Stimulated activated naive CD4-positive, alpha-beta T cell (primary cell): Measurements from ENCODE around the gene RETN.

Source experiments
- DNase-seq, 6 experiments: peaks; one replicate each; lab custom pipeline; 2025; lab: John Stamatoyannopoulos, UW

RETN gene

DNA sequence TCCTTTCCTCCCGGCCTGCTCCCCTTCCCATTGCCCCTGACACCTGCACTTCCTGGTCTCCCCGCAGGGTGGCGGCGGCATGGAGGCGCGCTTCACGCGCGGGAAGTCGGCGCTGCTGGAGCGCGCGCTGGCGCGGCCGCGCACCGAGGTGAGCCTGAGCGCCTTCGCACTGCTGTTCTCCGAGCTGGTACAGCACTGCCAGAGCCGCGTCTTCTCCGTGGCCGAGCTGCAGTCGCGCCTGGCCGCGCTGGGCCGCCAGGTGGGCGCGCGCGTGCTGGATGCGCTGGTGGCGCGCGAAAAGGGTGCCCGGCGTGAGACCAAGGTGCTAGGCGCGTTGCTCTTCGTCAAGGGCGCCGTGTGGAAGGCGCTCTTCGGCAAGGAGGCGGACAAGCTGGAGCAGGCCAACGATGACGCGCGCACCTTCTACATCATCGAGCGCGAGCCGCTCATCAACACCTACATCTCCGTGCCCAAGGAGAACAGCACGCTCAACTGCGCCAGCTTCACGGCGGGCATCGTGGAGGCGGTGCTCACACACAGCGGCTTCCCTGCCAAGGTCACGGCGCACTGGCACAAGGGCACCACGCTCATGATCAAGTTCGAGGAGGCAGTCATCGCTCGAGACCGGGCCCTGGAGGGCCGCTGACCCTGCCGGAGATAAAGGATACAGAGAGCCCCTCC, 13.5 kb downstream of the RETN start:
- DNase-seq, result no peak

DNA sequence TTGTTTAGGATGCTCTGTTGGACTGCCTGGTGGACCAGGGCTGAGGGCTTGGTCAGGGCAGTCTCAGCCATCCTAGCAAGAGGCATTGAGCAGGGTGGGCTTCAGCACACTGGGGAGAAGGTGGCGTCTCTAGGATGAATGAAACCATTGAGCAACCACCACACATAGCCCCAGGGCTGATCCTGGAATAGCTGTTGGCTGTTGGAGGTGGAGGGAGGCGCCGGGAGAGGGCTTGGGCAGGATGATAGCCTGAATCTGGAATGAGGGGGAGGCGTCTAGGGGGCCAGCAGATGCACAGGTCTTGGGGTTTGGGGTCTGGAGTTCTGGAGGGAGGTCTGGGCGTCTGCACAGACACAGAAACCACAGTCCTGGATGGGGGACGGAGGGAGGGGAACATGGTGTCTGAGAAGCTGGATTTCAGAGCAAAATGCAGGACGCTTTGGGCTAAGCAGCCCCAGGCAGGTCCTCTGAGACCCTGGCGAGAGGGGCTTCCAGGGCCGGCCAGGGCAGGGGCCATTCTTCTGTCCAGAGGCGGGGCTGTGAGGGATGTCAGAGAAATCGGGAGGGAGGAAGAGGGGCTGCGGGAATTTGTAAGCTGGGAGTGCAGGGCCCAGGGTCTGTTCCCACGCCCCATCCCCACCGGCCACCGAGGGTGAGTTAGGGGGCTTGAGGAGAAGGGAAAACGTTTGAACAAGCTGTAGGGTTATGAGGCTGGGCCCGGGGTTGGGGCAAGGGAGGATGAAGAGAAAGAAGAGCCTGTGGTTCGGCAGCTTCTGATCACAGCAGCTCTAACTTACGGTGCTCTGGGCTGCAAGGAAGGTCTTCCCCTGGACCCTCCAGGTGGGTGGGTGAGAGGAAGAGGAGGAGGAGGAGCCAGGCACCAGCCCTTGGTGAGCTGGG, 16.9 kb downstream of the RETN start:
- no peak for DNase-seq

DNA sequence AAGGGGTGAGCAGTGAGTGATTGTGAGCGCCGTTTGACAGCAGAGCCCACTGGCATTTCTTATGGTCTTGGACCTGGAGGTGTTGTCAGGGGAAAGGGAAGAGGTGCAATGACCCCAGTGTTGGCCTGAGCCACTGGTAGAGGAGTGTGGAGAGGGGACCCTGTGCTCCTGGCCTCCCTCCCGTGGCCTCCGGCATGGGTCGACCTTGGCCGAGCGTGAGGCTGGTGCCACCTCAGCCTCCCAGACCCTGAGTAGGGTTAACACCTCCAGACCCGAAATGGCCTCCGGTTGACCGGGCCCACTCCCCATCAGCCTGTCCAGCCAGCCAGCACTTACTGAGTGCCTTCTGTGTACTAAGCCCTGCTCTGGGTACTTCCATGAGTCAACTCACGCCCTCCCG, 18.3 kb downstream of the RETN start:
- DNase-seq, result no peak

DNA sequence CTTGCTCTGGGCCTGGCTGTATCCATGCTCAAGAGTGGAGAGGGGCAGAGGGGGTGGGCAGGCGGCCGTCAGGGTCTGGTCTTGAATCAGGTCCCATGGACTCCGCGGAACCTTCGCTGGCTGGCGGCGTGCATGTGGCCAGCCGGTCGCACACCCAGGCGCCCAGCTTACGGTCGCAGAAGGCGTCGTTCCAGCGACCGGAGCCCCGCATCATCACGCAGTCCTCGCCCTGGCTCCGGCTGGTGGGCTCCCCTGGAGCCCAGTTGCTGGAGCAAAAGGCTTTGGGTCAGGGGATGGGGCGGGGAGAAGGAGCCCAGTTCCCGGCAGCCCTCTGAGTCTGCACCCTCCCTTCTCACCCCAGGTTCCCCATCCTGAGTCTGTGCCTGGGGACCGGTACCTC, 20.3 kb downstream of the RETN start:
- DNase-seq, result no peak

DNA sequence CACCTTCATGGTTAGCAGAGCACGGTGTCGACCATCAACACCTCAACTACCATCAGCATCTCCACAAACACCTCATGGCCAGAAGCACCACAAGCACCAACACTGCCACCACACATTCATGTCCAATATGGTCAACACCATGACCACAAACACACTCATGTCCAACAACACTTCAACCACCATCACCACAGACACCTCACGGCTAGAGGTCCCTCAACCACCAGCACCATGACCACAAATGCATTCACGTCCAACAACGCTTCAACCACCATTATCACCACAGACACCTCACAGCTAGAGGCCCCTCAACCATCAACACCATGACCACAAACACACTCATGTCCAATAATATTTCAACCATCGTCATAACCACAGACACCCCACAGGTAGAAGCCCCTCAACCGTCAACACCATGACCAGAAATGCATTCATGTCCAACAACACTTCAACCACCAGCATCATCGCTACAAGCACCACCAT, 22.0 kb downstream of the RETN start:
- no peak for DNase-seq

DNA sequence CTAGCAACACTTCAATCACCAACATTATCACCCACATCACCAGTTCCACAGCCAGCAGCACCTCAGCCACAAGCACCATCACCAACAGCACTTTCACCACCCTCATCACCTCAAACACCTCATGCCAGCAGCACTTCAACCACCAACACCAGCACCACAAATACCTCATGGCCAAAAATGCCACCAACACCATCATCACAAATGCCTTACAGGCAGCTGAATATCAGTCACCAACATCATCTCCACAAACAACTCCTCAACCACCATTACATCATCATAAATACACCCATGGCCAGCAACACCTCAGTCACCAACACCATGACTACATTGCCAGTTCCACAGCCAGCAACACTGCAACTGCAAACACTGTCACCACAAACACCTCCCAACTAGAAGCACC, 22.6 kb downstream of the RETN start:
- no peak for DNase-seq

DNA sequence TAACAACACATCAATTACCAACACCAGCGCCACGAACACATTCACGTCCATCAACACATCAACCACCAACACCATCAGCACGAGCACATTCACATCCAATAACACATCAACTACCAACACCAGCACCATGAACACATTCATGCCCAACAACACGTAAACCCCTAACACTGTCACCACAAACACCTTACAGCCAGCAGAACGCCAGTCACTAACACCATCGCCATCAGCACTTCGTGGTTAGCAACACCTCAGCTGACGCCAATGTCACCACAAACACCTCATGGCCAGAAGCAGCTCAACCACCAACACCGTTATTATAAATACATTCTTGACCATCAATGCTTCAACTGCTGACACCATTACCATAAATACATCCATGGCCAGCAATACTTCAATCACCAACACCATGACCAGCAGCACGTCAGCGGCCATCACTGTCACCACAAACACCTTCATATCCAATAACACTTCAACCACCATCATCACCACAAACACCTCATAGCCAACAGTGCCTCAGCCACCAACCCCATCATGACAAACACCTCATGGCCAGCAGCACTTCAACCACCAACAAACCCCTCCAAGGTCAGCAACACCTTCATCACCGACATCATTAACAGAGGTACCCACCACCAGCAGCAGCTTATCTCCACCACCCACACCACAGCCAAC, 23.7 kb downstream of the RETN start:
- no peak for DNase-seq

DNA sequence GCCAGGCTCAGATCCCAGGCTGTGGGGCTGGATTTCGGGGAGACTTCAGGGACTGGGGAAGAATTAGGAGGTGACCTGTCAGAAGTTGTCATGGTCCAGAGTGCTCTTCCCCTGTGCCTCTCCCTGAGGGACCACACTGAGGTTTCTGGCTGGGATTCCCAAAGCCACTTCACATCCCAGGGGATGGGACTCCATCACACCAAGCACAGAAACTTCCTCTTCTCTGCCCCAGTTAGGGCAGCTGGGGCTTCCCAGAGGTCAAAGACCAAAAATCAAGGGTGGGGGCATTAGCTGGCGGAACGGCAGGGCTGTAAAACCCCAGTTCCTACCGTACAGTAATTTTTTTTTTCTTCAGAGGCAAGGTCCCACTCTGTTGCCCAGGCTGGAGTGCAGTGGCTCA, 25.6 kb downstream of the RETN start:
- DNase-seq, result no peak

DNA sequence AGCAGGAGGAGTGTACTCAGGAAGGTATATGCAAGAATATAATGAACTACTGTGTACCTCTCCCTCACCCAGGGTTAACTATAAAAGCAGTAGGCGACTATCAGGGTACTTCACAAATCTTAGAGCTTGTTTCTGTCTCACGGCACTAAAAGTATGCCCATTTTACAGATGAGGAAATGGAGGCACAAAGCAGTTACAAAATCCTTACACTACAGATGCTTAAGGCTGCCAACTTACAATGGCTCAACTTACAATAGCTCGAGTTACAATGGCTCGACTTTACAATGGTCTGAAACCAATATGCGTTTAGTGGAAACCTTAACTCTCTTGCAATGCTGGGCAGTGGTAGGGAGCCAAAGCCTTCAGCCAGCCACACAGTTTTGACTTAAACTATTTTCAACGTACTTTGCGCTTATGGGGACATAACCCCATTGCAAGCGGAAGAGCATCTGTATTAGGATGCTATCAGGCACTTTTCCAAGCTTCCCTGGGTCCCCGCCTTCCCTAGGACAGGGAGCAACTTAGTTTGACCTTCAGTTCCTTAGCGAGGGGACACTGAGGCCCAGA, 29.0 kb downstream of the RETN start:
- no peak for DNase-seq

DNA sequence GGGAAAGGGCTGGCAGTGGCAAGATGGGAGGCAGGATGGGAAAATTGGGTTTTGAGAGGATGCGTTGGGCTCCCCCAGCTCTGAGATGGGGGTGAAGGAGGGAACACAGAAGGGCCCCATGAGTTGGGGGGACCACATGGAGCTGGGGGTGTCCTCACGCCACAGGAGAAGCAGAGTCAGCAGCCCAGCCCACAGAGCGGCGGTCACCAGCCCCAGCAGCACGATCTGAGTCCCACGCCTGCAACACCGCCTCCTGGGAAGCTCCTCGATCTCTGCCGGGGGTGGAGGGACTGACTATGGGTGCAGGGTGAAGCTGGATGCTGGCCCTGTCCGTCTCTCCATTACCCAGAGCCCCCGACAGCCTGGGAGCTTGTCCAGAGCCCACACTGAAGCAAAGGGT, 29.7 kb downstream of the RETN start:
- no peak for DNase-seq

DNA sequence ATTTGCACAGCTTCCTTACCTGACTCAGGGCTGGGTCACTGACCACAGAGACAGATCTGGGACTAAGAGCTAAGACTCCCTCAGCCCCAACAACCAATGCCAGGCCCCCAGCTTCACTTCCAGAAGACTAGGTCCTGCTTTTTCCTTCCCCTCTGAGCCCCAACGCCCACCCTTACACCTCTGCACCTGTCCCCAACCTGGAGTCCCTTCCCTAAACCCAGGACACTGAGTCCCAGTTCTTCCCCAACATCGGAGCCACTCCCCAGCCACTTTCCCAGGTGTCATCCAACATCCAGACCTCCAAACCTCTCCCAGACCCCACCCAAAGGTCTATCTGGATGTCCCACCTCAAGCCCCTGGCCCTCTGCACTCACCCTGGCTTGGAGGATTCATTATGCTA, 30.2 kb downstream of the RETN start:
- DNase-seq, result no peak

DNA sequence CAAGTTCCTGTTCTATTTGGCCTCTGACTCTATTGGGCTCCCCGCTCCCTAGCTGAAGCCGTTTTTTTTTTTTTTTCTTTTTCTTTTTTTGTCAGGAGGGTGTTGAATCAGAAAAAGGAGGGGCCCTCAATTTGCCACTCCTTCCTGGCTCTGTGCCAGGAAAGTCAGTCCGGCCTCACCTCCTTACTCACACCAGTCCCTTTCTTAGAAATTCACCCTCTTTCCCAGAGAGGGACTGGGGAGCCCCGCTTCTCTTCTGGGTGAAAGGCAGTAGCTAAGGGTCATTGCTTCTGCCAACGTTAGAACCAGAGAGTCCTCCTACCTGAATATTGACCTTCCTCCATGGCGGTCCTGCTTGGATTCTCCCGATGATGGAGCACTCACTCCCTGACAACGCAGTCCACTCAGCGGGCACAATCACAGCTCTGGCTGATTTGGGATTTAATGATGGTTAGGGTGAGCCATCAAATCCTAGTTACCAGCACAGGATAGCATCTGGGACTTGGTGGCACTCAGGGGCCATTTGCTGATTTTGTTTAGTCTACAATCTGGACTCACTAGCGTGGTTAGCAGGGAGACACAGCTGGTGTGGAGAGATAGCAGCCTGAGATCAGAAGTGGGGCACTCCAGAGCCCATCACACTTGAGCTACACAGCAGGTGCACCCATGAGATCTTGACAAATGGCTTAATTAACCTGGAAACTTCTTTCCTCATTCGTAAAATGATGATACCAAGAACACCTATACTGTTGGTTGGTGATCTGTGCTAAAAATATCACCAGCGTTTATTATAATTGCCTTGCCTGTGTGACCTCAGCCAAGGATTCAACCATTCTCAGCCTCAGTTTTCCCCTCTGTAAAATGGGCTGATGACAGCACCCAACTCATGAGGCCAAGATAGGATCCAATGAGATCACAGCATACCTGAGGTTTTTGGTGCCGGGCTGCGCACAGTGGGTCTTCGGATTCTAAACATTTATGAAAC, 30.9 kb downstream of the RETN start:
- no peak for DNase-seq

DNA sequence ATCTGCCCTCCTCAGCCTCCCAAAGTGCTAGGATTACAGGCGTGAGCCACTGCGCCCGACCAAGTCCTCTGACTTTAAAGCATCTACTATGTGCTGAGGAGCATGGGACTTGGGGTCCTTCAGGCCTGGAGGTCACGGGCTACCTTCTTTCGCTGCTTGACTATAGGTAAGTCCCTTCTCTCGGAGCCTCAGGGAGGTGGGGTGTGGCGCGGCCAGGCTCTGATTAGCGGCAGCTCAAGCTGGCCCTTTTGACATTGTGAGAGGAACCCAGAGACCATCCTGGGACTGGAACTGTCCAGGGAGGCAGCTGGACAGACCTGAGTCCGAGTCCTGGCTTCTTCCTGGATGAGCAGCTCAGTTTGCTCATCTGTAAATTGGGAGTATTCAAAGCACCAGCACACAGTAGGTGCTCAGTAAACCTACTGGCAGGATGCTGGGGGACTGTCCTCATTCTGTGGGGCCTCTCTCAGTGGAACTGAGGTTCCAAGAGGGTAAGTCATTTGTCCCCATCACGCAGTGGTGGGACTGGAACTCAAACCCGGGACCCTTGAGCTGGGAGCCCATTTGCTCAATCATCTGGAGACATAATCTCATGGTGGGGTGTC, 32.3 kb downstream of the RETN start:
- DNase-seq, result no peak

DNA sequence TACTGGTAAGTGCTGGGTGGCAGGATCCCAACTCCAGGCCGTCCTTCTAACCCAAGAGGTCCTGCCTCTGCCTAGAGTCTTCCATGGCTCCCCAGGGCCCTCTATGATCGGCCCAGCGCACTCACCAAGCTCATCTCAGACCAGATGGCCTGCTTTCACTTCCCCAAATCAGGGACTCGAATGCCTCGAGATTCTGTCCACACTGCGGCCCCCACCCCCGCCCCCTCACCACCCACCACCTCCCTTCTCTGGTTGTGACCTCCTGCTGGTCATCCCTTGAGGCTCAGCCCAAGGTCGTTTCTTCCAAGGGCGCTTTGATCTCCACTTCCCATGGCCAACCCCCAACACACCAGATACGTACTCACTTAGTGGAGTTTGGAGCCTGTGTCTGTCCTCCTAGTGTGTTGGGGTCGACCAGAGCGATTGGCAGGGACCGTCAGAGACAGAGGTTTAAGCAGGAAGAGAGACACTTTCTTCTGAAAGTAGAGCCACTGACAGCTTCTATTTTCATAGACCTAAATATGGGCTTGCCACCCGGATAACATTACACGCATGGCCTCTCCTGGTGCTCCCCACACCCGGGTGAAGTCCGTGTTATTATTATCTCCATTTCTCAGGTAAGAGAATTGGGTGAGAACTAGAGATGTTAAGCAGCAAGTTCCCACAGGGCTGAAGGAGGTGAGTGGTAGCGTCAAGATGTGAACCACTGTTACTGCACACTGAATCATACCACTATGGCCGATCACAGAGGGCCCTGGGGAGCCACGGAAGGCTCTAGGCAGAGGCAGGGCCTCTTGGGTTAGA, 33.0 kb downstream of the RETN start, which contains the start of gene FCER2:
Gene FCER2, minus strand, starts transcription at position 478 of the 804 bp plus-strand sequence. CDS start 2,371 bp downstream, outside the sequence.
- DNase-seq, result no peak

DNA sequence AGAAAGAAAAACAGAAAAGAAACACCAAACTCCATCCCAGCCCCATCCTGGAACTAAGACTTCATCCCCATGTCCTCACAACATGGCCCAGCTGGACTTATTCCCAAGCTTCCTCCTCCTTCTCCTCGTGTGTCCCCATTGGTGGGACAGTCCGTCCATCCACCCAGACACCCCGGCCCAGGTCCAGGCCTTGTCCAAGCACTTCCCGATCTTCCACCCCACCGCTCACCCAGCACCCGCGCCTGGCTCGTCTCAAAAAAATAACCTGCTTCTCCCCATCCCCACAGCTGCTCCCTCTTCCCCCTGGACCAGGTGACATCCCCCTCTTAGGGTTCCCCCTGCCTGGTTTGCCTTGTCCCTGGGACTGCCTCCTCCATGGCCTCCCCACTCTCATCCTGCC, 34.5 kb downstream of the RETN start:
- DNase-seq, result no peak

DNA sequence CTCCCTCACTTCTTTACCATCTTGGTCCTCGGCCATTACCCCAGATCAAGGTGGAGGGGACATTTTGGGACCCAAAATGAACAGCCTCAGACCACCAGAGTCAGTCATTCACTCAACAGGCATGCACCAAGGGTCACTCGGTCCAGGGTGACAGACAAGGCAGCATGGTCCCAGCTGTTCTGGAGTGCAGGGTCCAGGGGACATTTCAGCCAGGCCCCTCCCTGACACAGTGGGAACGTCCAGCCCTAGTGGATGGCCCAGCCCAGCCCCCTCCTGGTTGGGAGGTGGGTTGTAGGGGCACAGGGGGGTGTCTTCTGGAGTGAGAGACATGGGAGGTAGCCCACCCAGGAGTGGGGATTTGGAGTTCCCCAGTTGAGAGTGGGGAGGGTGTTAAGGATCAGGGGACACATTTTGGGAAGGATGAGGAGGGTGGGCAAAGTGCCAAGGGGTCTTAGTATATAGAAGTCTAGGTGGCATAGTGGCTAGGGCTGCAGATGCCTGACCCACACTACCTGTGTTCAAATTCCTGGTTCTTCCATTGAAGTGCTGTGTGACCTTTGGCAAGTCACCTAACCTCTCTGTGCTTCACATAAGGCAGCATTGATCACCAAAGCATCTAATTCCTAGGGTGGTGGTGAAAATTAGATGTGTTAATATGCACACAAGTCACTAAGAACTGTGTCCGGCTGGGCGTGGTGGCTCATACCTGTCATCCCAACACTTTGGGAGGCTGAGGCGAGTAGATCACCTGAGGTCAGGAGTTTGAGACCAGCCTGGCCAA, 35.6 kb downstream of the RETN start:
- DNase-seq, result no peak

DNA sequence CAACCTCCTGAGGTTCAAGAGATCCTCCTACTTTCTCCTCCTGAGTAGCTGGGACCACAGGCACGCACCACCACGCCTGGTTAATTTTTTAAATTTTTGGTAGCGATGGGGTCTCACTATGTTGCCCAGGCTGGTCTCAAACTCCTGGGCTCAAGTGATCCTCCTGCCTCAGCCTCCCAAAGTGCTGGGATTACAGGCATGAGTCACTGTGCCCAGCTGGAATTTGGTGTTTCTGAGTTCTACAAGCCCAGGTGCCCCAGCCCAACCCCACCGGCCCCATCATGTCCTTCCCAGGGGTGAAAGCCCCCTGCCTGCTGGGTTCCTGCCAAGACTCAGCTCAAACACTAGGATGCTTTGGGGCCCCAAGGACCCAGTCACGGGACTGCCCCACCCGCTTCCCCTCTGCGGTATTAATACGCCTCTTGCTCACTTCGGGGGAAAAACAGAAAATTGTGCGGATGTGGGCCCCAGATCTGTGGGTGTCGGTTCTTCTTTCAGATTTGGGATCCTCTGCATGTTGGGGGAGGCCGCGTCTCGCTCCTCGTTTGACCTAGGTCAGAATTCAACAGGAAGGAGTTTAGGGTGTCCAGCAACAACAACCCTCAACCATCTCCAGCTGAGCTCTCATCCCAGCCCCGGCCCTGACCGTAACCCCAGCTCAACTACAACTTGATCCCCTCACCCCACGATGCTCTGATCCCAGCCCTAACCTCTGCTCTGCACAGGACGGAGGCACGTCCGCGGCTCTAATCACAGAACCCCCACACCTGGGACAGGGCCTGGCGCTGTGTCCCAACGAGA, 36.7 kb downstream of the RETN start:
- peak; percentile 54 to 83 (median 74) for DNase-seq
